Spleen (tissue), 13 donors: ENCODE data around the gene KRTAP12-1. TPM values are rescaled to one million over a fixed set of nuclear protein-coding genes. Genes with fewer than 3 reads are reported as not detected.

Source experiments
- DNase-seq: peaks from one replicate; pipeline ENCODE4 v3.0.0-alpha.2; 2020
- H3K27ac ChIP-seq, 8 donors: fragments of 200-600 bp; sonication (generic) in 7 of 8; 1 replicate in 4 of 8; 2 replicates in 4 of 8; pipeline versions ENCODE4 v1.5.0 to v1.8.0; 2016 to 2021; ENCODE audit warnings: inconsistent platforms in 4 of 8, mild to moderate bottlenecking in 4 of 8, moderate library complexity in 1 of 8
- H3K27me3 ChIP-seq, 7 donors: fragments of 200-600 bp; sonication (generic) in 6 of 7; replicated peaks in 1 of 7; 1 replicate in 4 of 7; 2 replicates in 3 of 7; pipeline versions ENCODE4 v1.5.0 to v1.8.0; 2016 to 2021; ENCODE audit warnings: inconsistent platforms in 3 of 7, mild to moderate bottlenecking in 1 of 7
- H3K36me3 ChIP-seq, 6 donors: fragments of 200-600 bp; sonication (generic) in 5 of 6; 1 replicate in 4 of 6; 2 replicates in 2 of 6; pipeline versions ENCODE4 v1.5.0 to v1.8.0; 2016 to 2021; ENCODE audit warnings: inconsistent platforms in 2 of 6
- H3K4me1 ChIP-seq, 6 donors: fragments of 200-600 bp; sonication (generic) in 5 of 6; 1 replicate in 3 of 6; 2 replicates in 3 of 6; pipeline versions ENCODE4 v1.5.0 to v1.8.0; 2016 to 2021; ENCODE audit warnings: inconsistent platforms in 3 of 6
- H3K4me3 ChIP-seq, 8 donors: fragments of 200-600 bp; sonication (generic) in 7 of 8; 1 replicate in 4 of 8; 2 replicates in 4 of 8; pipeline versions ENCODE4 v1.5.0 to v1.8.0; 2016 to 2021; ENCODE audit warnings: inconsistent platforms in 4 of 8, mild to moderate bottlenecking in 4 of 8, moderate library complexity in 2 of 8
- H3K9me3 ChIP-seq, 8 donors: fragments of 200-600 bp; sonication (generic) in 7 of 8; 1 replicate in 4 of 8; 2 replicates in 4 of 8; pipeline versions ENCODE4 v1.5.0 to v1.8.0; 2016 to 2021; ENCODE audit warnings: inconsistent platforms in 4 of 8
- POLR2A ChIP-seq, 3 donors: fragments of 450-650 bp; IDR thresholded peaks; one replicate each; pipeline ENCODE4 v1.5.1; 2017; ENCODE audit warnings: antibody characterized with exemption in 3 of 3, mild to moderate bottlenecking in 1 of 3
- POLR2AphosphoS5 ChIP-seq, 3 donors: sonication (generic); formaldehyde crosslinking; IDR thresholded peaks; one replicate each; pipeline ENCODE4 v1.5.1; 2017; ENCODE audit warnings: antibody characterized with exemption in 3 of 3
- WGBS, 5 donors: extraction: QIAGEN DNeasy Blood & Tissue Kit in 3 of 5; methylation state at CpG; one replicate each; pipeline versions ENCODE4 v1.1.5 to v1.1.7; 2013 to 2018; 5-methylcytosine and 5-hydroxymethylcytosine counted together
- intact Hi-C: fragments of 100-400 bp; cut with DNase I; formaldehyde crosslinking; loops from one replicate; pipeline ENCODE4 v1.15.0; 2023; ENCODE audit warnings: low total_unique reads
- long read RNA-seq, 2 donors: transcript quantifications; one replicate each; lab custom pipeline, GENCODE V29; 2026
- polyA plus RNA-seq, 3 donors: library from polyadenylated mRNA; stranded (reverse); fragments of 200-250 nt; gene quantifications; one replicate each; pipeline ENCODE4 v1.2.1, GENCODE V29; 2013
- total RNA-seq, 7 donors: library from RNA; depleted of rRNA in 3 of 7; stranded (reverse); fragments of >200 nt in 3 of 7; fragmentation: NEBNext Ultra II Directional in 4 of 7; extraction: Animal tissue kit (Norgen Biotek cat#: 25700) in 4 of 7; gene quantifications; one replicate each; pipeline versions ENCODE4 v1.1.0 to v1.2.1, GENCODE V29; 2016 to 2021
- TF ChIP-seq, protein P1 (sequence below), 11 experiments: fragments of 200-600 bp in 7 of 11; fragments of 450-650 bp in 4 of 11; sonication (generic) in 4 of 11; IDR thresholded peaks in 8 of 11; conservative IDR thresholded peaks in 3 of 11; 1 replicate in 7 of 11; 2 replicates in 4 of 11; pipeline versions ENCODE4 v1.4.0 to v1.8.0; 2016 to 2021; ENCODE audit warnings: antibody characterized with exemption in 11 of 11, inconsistent platforms in 4 of 11, mild to moderate bottlenecking in 1 of 11
- donor health status: healthy with polysubstance abuse.
- donor health status: DM: no; HTN: no; CAD: no; lungs with moderate emphysema.
- donor health status: DM: no; HTN: no; CAD: no.
- donor health status: Bipolar disorder and iron deficiency.
- donor health status: healthy.
- donor health status: DM: no; HTN: no; CAD: no.
- donor health status: DM: yes; HTN: yes; CAD: no.

KRTAP12-1 gene
- total RNA-seq (not detected), polyA plus RNA-seq (not detected)
- long read RNA-seq, donor 1 = 0 reads
- long read RNA-seq, donor 2 = 0 reads

DNA sequence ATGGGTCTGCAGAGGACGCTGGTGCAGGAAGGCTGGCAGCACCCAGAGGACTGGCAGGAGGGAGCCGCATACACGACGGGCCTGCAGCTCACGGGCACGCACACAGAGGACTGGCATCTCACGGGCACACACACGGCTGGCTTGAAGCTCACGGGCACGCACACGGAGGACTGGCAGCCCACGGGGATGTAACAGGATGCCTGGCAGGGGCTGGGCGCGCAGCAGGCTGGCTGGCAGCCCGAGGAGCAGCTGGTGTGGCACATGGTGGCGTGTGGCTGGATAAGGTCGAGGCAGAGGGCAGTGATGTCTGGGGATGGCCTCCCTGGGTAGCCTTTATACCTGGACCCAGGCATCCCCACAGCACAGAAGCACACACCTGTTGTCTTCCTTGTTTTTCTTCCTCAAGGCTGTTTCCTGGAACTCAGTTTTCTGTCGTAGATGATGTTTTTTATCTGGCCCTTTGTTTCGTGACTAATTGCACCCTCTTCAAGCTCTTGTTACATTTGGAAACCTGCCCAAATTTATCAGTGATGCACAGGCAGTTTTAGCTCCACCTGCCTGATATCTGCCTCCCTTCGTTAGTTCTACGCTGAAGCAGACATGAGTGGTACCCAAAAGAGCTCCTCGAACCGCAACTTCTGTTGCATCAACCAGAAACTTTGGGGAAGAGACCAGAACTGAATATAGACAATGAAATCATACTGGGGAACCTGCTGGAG, at the start of gene KRTAP12-1:
Gene KRTAP12-1 (minus strand): TSS at position 303 of the 719 bp plus-strand sequence. CDS start 40 bp downstream, at position 263.
- WGBS, 5 donors = 71 to 82% (median 78%) methylated on average over 18 to 23 of the region's 23 CpGs
- H3K27me3 ChIP-seq = peaks cover 0 to 14% (median 0%) of the 10 kb centered on the region in 7 donors
- TF ChIP-seq POLR2AphosphoS5 (IDR thresholded peaks at IDR 0.05) (no peak), POLR2A (IDR thresholded peaks at IDR 0.05) (no peak)
- TF ChIP-seq, protein P1, sequence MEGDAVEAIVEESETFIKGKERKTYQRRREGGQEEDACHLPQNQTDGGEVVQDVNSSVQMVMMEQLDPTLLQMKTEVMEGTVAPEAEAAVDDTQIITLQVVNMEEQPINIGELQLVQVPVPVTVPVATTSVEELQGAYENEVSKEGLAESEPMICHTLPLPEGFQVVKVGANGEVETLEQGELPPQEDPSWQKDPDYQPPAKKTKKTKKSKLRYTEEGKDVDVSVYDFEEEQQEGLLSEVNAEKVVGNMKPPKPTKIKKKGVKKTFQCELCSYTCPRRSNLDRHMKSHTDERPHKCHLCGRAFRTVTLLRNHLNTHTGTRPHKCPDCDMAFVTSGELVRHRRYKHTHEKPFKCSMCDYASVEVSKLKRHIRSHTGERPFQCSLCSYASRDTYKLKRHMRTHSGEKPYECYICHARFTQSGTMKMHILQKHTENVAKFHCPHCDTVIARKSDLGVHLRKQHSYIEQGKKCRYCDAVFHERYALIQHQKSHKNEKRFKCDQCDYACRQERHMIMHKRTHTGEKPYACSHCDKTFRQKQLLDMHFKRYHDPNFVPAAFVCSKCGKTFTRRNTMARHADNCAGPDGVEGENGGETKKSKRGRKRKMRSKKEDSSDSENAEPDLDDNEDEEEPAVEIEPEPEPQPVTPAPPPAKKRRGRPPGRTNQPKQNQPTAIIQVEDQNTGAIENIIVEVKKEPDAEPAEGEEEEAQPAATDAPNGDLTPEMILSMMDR (IDR thresholded peaks at IDR 0.05 in 8 of 11, conservative IDR thresholded peaks at IDR 0.05 in 3 of 11) = no peak
- no peak within 1 kb of the TSS for H3K4me3 ChIP-seq
- intact Hi-C loops = no loop called here
- no peaks in the 10 kb centered on the region for H3K4me1 ChIP-seq
- H3K27ac ChIP-seq = no peak within 1 kb of the TSS
- DNase-seq = no peak
- H3K9me3 ChIP-seq = no peaks in the 10 kb centered on the region
- H3K36me3 ChIP-seq = no peaks in the 10 kb centered on the region

DNA sequence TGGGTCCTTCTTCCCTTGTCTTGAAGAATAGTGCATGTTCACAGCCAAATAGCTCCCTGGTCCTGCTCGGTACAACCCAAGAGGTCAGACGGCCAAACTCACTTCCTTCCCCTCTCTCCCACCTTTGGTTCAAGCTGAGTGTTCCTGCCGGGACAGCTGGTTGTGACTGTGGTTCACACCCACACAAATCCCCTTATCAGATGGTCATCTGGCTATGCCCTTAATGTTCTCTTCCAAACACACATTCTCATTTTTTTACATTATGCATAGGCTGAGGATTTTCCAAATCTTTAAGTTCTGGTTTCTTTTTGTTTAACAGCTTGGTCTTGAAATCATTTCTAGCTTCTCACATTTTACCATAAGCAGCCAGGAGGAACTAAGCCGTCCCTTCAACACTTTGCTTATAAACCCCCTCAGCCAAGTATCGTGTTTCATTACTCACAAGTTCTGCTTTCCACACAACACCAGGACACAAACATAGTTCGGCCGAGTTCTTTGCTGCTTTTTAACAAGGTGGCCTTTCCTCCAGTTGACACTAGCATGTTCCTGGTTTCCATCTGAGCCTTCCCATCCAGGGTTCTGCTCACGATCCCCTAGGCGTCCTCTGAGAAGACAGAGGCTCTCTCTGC, 49.1 kb upstream of the KRTAP12-1 start:
- TF ChIP-seq POLR2AphosphoS5 (IDR thresholded peaks at IDR 0.05) = no peak
- TF ChIP-seq, protein P1 (IDR thresholded peaks at IDR 0.05 in 8 of 11, conservative IDR thresholded peaks at IDR 0.05 in 3 of 11) = no peak
- no peak for TF ChIP-seq POLR2A (IDR thresholded peaks at IDR 0.05)
- intact Hi-C loops = loop anchor here (5.0 kb wide), 1 partner anchor 129 kb away; the partner anchor contains the start of gene KRTAP10-7
- Histone ChIP-seq H3K4me1 (no peaks in the 10 kb centered on the region), H3K4me3 (no peak overlapping the region), H3K36me3 (no peaks in the 10 kb centered on the region), H3K27ac (no peak overlapping the region), H3K9me3 (peaks cover 0 to 12% (median 2%) of the 10 kb centered on the region in 8 donors), H3K27me3 (peaks cover 0 to 60% (median 19%) of the 10 kb centered on the region in 7 donors)
- no peak for DNase-seq
- WGBS, 5 donors = 60 to 66% (median 61%) methylated on average over 9 of the region's 9 CpGs

DNA sequence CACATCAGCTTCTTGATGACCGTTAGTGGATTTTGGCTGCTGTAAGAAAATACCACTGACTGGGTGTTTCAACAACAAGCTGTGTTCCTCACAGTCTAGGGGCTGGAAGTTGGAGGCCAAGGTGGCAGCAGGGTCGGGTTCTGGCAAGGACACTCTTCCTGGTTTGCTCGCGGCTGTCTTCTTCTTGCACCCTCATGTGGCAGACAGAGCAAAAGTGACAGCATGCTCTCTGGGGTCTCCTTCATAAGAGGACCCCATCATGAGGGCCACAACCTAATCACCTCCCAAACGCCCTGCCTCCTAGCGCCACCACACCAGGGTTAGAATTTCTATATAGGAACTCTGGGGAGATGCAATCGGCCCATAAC, 48.0 kb upstream of the KRTAP12-1 start:
- intact Hi-C loops = loop anchor here (5.0 kb wide), 1 partner anchor 128 kb away; the partner anchor contains the start of gene KRTAP10-7
- no peak for DNase-seq
- peaks cover 0 to 2% (median 0%) of the 10 kb centered on the region in 8 donors for H3K9me3 ChIP-seq
- TF ChIP-seq, protein P1 (IDR thresholded peaks at IDR 0.05 in 8 of 11, conservative IDR thresholded peaks at IDR 0.05 in 3 of 11) = no peak
- TF ChIP-seq POLR2AphosphoS5 (IDR thresholded peaks at IDR 0.05) (no peak), POLR2A (IDR thresholded peaks at IDR 0.05) (no peak)
- H3K4me1 ChIP-seq = no peaks in the 10 kb centered on the region
- no peak overlapping the region for H3K27ac ChIP-seq
- H3K36me3 ChIP-seq = no peaks in the 10 kb centered on the region
- H3K27me3 ChIP-seq = peaks cover 0 to 65% (median 25%) of the 10 kb centered on the region in 7 donors
- 82 to 93% (median 87%) methylated on average over 5 to 7 of the region's 7 CpGs for WGBS, 5 donors
- no peak overlapping the region for H3K4me3 ChIP-seq
